ENCODE results near the gene BTBD2. TPM values are rescaled to one million over a fixed set of nuclear protein-coding genes. Genes with fewer than 3 reads are reported as not detected.
A peak's percentile ranks its signal among the peaks of the same experiment; 100 is the strongest.

Gene BTBD2
- total RNA-seq, result 10 to 100 TPM; 24.6 to 60.8 TPM

- ATAC-seq, result peak in 1 of 2 donors; percentile 23
Measured at GRCh38 chr19:2015608-2015950, at the start of gene BTBD2. Gene BTBD2 (minus strand): TSS chr19:2015714. CDS start chr19:2015703, 11 bp downstream.

DNA sequence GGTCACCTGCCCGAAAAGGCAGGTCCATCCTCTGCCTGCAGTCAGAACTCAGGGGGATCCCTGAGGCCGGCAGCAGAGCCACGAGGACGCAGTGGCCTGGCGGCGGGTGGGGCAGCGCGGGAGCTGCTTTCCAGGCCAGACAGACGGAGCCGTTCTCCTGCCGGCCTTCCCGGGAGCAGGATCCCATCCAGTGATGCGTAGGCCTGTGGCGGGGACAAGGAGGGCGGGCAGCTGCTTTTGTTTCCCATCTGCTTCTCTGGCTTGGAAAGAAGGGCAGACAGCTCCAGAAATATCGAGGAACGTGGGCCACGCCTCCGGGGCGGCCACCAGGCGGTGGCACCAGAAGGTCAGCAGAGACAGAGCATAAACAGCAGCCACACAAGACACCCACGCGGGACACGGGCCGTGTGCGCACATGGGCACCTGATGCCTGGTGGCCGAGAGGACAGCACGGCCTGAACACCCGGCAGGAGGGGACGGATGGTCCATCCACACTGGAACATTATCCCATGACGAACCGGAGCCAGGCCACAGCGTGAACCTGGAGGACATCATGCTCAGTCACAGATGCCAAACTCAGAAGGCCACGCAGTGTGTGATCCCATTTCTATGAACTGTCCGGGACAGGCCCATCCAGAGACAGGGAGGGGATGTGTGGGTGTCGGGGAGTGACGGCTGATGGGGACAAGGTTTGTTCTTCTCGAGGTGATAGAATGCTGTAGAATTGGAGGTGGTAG is 49.4 kb upstream of the BTBD2 start:
- H3K36me3 Mint-ChIP-seq, result peaks cover 0 to 5% of the 10 kb centered on the region in 2 donors
- no peaks in the 10 kb centered on the region for H3K9me3 Mint-ChIP-seq
- no peak overlapping the region for H3K27ac Mint-ChIP-seq
- DNase-seq (ENCODE audit: low spot score in 2 of 2) (no peak), ATAC-seq (no peak)

More at GRCh38 chr19:2015608-2015950, at the start of gene BTBD2:
- no peak within 1 kb of the TSS for H3K27ac Mint-ChIP-seq
- DNase-seq (ENCODE audit: low spot score in 2 of 2), result peak in 1 of 2 donors; percentile 51
- peaks cover 0 to 16% of the 10 kb centered on the region in 2 donors for H3K36me3 Mint-ChIP-seq
- no peaks in the 10 kb centered on the region for H3K9me3 Mint-ChIP-seq

- ATAC-seq (no peak), DNase-seq (ENCODE audit: low spot score in 2 of 2) (no peak)
- H3K9me3 Mint-ChIP-seq, result no peaks in the 10 kb centered on the region
- H3K27ac Mint-ChIP-seq, result peak overlapping the region in 1 of 2 donors; percentile 36
- peaks cover 0 to 5% of the 10 kb centered on the region in 2 donors for H3K36me3 Mint-ChIP-seq
Measured at GRCh38 chr19:2064395-2064787, 48.9 kb upstream of the BTBD2 start.

DNA sequence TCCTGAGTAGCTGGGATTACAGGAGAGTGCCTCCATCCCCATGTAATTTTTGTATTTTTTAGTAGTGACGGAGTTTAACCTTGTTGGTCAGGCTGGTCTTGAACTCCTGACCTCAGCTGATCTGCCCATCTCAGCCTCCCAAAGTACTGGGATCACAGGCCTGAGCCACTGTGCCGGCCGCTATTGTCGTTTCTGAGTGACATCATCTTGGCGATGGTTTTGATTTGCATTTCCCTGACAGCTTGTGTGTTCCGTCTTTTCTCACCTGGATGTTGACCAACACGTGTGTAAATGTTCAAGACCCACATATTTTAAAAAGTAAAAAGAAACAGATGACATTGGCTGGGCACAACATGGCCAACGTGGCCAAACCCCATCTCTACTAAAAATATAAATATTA is 48.3 kb upstream of the BTBD2 start:
- DNase-seq (ENCODE audit: low spot score in 2 of 2), result no peak
- no peak overlapping the region for H3K27ac Mint-ChIP-seq
- no peak for ATAC-seq
- no peaks in the 10 kb centered on the region for H3K9me3 Mint-ChIP-seq
- H3K36me3 Mint-ChIP-seq, result peaks cover 0 to 5% of the 10 kb centered on the region in 2 donors

GRCh38 chr19:2062770-2063169 is 47.3 kb upstream of the BTBD2 start:
- Mint-ChIP-seq H3K36me3 (peaks cover 0 to 5% of the 10 kb centered on the region in 2 donors), H3K9me3 (no peaks in the 10 kb centered on the region), H3K27ac (peak overlapping the region; percentile 85 to 90)
- ATAC-seq, result no peak
- DNase-seq (ENCODE audit: low spot score in 2 of 2), result no peak

GRCh38 chr19:2062389-2062729 is 46.8 kb upstream of the BTBD2 start:
- no peaks in the 10 kb centered on the region for H3K9me3 Mint-ChIP-seq
- H3K36me3 Mint-ChIP-seq, result peaks cover 0 to 5% of the 10 kb centered on the region in 2 donors
- peak overlapping the region; percentile 86 to 90 for H3K27ac Mint-ChIP-seq
- DNase-seq (ENCODE audit: low spot score in 2 of 2), result no peak
- no peak for ATAC-seq

- peak; percentile 85 to 89 for ATAC-seq
- peaks cover 0 to 5% of the 10 kb centered on the region in 2 donors for H3K36me3 Mint-ChIP-seq
- peak; percentile 100 for DNase-seq (ENCODE audit: low spot score in 2 of 2)
- peak overlapping the region; percentile 86 to 90 for H3K27ac Mint-ChIP-seq
- H3K9me3 Mint-ChIP-seq, result no peaks in the 10 kb centered on the region
Measured at GRCh38 chr19:2061495-2062388, 46.2 kb upstream of the BTBD2 start.

DNA sequence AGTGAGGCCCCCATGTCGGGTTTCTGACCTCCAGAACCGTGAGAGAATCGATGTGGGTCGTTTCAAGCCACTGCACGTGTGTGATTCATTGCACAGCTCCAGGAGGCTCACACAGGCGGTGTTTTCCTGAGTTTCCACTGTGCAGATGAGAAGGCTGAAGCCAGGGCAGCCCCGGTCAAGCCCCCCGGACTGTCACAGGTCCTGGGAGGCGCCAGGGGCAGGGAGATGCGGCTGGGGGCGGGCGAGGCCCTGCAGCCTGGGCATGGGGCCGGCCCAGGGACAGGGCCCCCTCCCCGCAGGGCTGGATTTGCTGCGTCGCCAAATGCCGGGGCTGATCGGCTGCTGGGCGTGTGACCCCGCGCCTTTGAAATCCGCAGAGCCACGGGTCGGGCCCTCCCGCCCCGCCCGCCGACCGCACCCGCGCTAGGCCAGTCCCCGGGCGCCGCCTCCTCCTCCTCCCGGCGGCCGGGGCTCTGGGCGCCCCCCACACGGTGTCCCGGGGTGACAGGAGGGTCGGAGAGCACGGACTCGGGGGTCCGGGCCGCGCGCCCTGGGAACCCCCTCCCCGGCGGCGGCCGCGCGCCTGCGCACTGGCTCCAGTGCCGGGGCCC is 45.5 kb upstream of the BTBD2 start:
- peak overlapping the region; percentile 90 to 99 for H3K27ac Mint-ChIP-seq
- no peaks in the 10 kb centered on the region for H3K9me3 Mint-ChIP-seq
- peaks cover 0 to 5% of the 10 kb centered on the region in 2 donors for H3K36me3 Mint-ChIP-seq
- ATAC-seq (peak; percentile 57 to 65), DNase-seq (ENCODE audit: low spot score in 2 of 2) (no peak)

GRCh38 chr19:2059422-2060201 is 44.1 kb upstream of the BTBD2 start:
- DNase-seq (ENCODE audit: low spot score in 2 of 2) (no peak), ATAC-seq (no peak)
- Mint-ChIP-seq H3K9me3 (no peaks in the 10 kb centered on the region), H3K27ac (peak overlapping the region; percentile 90 to 99), H3K36me3 (peaks cover 0 to 5% of the 10 kb centered on the region in 2 donors)

DNA sequence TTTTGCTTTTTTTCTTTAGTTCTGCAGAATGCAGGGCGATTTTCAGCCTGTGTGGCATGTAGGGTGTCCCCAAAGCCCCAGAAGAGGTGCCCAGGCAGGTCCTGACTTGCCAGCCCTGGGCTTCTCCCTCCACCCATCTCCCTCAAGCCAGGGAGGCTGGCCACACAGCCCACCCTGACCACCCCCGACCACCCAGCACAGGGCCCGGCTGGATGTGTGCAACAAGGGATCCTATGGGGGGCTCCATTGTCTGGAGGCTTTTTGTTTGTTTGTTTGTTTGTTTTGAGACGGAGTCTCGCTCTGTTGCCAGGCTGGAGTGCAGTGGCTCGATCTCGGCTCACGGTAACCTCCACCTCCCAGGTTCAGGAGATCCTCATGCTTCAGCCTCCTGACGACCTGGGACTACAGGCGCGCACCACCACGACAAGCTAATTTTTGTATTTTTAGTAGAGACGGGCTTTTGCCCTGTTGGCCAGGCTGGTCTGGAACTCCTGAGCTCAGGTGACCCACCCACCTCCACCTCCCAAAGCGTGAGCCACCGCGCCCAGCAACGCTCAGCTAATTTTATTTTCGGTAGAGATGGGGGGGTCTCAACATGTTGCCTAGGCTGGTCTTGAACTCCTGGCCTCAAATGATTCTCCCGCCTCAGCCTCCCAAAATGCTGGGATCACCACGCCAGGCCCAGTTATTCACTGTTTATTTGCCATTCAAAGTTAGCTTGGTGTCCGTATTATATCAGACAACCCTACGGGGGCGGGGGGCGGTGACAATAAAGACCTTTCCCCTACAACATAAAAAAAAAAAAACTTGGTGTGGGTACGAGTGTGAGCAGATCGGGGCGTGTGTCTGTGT is 43.3 kb upstream of the BTBD2 start:
- DNase-seq (ENCODE audit: low spot score in 2 of 2) (no peak), ATAC-seq (no peak)
- peak overlapping the region; percentile 77 to 90 for H3K27ac Mint-ChIP-seq
- no peaks in the 10 kb centered on the region for H3K9me3 Mint-ChIP-seq
- H3K36me3 Mint-ChIP-seq, result peaks cover 0 to 5% of the 10 kb centered on the region in 2 donors

DNA sequence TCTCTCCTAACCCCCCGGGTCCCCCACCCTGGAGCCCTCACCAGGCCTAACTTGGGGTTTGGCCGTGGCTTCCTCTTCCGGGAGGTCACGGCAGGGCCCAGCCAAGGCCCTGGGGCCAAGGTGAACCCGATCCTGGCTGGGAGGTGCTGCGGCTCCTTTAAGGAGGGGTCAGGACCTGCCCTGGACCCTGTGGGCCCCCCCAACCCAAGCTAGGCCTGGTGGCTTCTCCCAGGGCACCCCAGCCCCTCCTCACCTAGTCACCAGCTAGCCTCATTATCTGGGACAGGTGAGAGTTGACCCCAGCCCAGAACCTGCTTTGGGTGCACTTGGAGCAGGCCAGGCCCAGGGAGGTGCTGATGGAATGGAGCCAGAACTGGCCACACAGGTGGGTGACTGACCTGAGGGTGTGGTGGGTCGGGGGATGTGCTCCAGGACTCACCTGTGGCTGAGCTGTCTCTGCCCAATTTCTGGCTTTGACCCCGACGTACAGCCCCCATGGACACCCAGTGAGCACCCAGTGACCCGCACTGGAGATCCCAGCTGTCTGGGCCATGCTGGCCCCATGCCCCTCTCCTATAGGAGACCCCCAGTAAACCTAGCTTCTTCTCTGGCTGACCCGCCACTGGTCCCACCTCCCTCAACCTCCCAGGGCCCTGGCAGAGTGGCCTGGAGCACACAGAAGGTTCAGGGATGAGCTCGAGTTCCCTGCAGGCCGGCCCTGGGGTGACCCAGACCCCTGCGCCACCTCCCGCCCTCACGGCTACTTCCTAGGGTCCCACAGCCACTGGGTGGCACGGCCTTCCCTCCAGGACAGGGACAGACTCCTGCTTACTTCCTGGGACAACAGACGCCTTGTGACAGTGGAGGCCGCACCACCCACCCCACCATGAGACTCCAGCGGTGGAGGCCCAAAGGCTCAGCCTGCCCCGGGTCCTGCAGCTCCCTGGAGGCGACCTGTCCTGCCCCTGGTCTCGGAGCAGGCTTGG is 42.3 kb upstream of the BTBD2 start:
- H3K9me3 Mint-ChIP-seq, result no peaks in the 10 kb centered on the region

DNA sequence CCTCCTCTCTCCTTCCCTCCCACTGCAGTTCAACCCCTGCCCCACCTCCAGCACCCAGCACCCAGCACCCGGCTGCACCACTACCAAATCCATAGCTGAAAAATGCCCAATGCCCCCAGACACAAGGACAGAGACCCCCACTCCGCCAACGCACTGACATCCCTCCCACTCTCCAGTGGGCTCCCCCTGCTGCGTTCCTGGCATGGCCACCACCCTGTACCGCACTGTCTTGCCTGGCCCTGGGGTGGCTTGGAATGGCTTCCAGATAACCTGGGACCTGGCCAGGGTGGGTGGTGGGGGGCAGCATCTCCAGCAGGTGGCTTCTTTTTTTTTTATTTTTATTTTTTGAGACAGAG is 41.3 kb upstream of the BTBD2 start:
- H3K36me3 Mint-ChIP-seq, result peaks cover 0 to 5% of the 10 kb centered on the region in 2 donors
- no peaks in the 10 kb centered on the region for H3K9me3 Mint-ChIP-seq
- DNase-seq (ENCODE audit: low spot score in 2 of 2) (no peak), ATAC-seq (no peak)
- peak overlapping the region in 1 of 2 donors; percentile 93 for H3K27ac Mint-ChIP-seq

More for the DNA sequence above, 42.3 kb upstream of the BTBD2 start:
- DNase-seq (ENCODE audit: low spot score in 2 of 2) (no peak), ATAC-seq (no peak)
- H3K27ac Mint-ChIP-seq, result peak overlapping the region; percentile 36 to 93
- H3K36me3 Mint-ChIP-seq, result peaks cover 0 to 5% of the 10 kb centered on the region in 2 donors

GRCh38 chr19:2055931-2056836 is 40.7 kb upstream of the BTBD2 start:
- DNase-seq (ENCODE audit: low spot score in 2 of 2) (no peak), ATAC-seq (peak in 1 of 2 donors; percentile 33)

GRCh38 chr19:2054763-2055162 is 39.2 kb upstream of the BTBD2 start:
- H3K36me3 Mint-ChIP-seq, result peaks cover 0 to 4% of the 10 kb centered on the region in 2 donors
- no peak for DNase-seq (ENCODE audit: low spot score in 2 of 2)
- H3K27ac Mint-ChIP-seq, result peak overlapping the region; percentile 58 to 93
- no peaks in the 10 kb centered on the region for H3K9me3 Mint-ChIP-seq
- no peak for ATAC-seq

More at GRCh38 chr19:2055931-2056836, 40.7 kb upstream of the BTBD2 start:
- Mint-ChIP-seq H3K27ac (peak overlapping the region; percentile 65 to 93), H3K36me3 (peaks cover 0 to 5% of the 10 kb centered on the region in 2 donors), H3K9me3 (no peaks in the 10 kb centered on the region)
